ENCODE measurements around the gene SYNM. TPM values are rescaled to one million over a fixed set of nuclear protein-coding genes. Genes with fewer than 3 reads are reported as not detected.

The SYNM gene
- total RNA-seq, 1 donor from 2014 or later = 45.1 TPM

GRCh38 chr15:99145005-99145404 lies 40.1 kb downstream of the SYNM start:
- DNase-seq = no peak

GRCh38 chr15:99145778-99146177 lies 40.9 kb downstream of the SYNM start:
- no peak for DNase-seq

- DNase-seq = no peak
Observed at GRCh38 chr15:99146661-99147060, 41.8 kb downstream of the SYNM start.

GRCh38 chr15:99148851-99149276 lies 44.0 kb downstream of the SYNM start:
- peak; percentile 42 for DNase-seq

GRCh38 chr15:99149366-99149765 lies 44.5 kb downstream of the SYNM start:
- DNase-seq = no peak

GRCh38 chr15:99151156-99151555 lies 46.3 kb downstream of the SYNM start:
- DNase-seq = no peak

- no peak for DNase-seq
Observed at GRCh38 chr15:99153026-99153535, 48.2 kb downstream of the SYNM start.

GRCh38 chr15:99154271-99154670 lies 49.4 kb downstream of the SYNM start:
- DNase-seq = no peak

GRCh38 chr15:99155961-99156443 lies 51.1 kb downstream of the SYNM start:
- DNase-seq = no peak

GRCh38 chr15:99157456-99157855 lies 52.6 kb downstream of the SYNM start:
- peak; percentile 30 for DNase-seq

- DNase-seq = no peak
Observed at GRCh38 chr15:99158626-99159412, 53.9 kb downstream of the SYNM start.

GRCh38 chr15:99163271-99164062 lies 58.6 kb downstream of the SYNM start:
- no peak for DNase-seq

GRCh38 chr15:99164119-99164518 lies 59.2 kb downstream of the SYNM start:
- DNase-seq = no peak

- DNase-seq = no peak
Observed at GRCh38 chr15:99165020-99165790, 60.3 kb downstream of the SYNM start.

- DNase-seq = peak; percentile 57
Observed at GRCh38 chr15:99165956-99166689, 61.2 kb downstream of the SYNM start.

- DNase-seq = no peak
Observed at GRCh38 chr15:99167201-99167600, 62.3 kb downstream of the SYNM start.

- no peak for DNase-seq
Observed at GRCh38 chr15:99167640-99168039, 62.8 kb downstream of the SYNM start.

GRCh38 chr15:99168601-99169580 lies 64.0 kb downstream of the SYNM start:
- no peak for DNase-seq

- no peak for DNase-seq
Observed at GRCh38 chr15:99169769-99170311, 65.0 kb downstream of the SYNM start.

GRCh38 chr15:99170476-99171065 lies 65.7 kb downstream of the SYNM start:
- no peak for DNase-seq
